Lower leg skin (tissue), 4 donors: Measurements from ENCODE around the gene KCTD6. TPM values are rescaled to one million over a fixed set of nuclear protein-coding genes. Genes with fewer than 3 reads are reported as not detected.
A peak's percentile ranks its signal among the peaks of the same experiment; 100 is the strongest.

Experiments used
- DNase-seq, 2 donors: peaks; one replicate each; pipeline ENCODE4 v3.0.0-alpha.2; 2019; ENCODE audit warnings: low spot score in 2 of 2
- H3K4me3 ChIP-seq: fragments of 200-600 bp; sonication (generic); 2 replicates; pipeline ENCODE4 v1.5.1; 2017; ENCODE audit warnings: mild to moderate bottlenecking, low read depth; ENCODE audit not compliant: poor library complexity, severe bottlenecking
- CTCF ChIP-seq, 3 donors: fragments of 450-650 bp; IDR thresholded peaks; one replicate each; pipeline ENCODE4 v1.5.1; 2016; ENCODE audit warnings: antibody characterized with exemption in 3 of 3, mild to moderate bottlenecking in 3 of 3, moderate library complexity in 2 of 3
- POLR2A ChIP-seq, 2 donors: fragments of 450-650 bp; IDR thresholded peaks; one replicate each; pipeline ENCODE4 v1.6.1; 2016 to 2017; ENCODE audit warnings: antibody characterized with exemption in 2 of 2, mild to moderate bottlenecking in 1 of 2, moderate library complexity in 1 of 2
- WGBS, 2 donors: methylation state at CpG; one replicate each; pipeline ENCODE4 v1.1.5; 2018; 5-methylcytosine and 5-hydroxymethylcytosine counted together
- intact Hi-C: fragments of 100-400 bp; cut with DNase I; formaldehyde crosslinking; loops from one replicate; pipeline ENCODE4 v1.15.0; 2023; ENCODE audit warnings: low total_unique reads
- total RNA-seq, 4 donors: library from RNA; depleted of rRNA; stranded (reverse); fragments of >200 nt; gene quantifications; one replicate each; pipeline ENCODE4 v1.1.0, GENCODE V29; 2016

Gene KCTD6
- total RNA-seq, 4 donors from 2014 or later = 9.4 to 14.8 (median 11.6) TPM

GRCh38 chr3:58471025-58471887 is 20.6 kb upstream of the KCTD6 start:
- TF ChIP-seq CTCF (IDR thresholded peaks at IDR 0.05) (no peak), POLR2A (IDR thresholded peaks at IDR 0.05) (no peak)
- 50 to 56% methylated on average over 10 of the region's 10 CpGs for WGBS, 2 donors
- intact Hi-C loops = no loop called here
- DNase-seq = peak; percentile 54 to 81
- no peak overlapping the region for H3K4me3 ChIP-seq

- intact Hi-C loops = no loop called here
- H3K4me3 ChIP-seq = no peak overlapping the region
- no peak for DNase-seq
- no peak for TF ChIP-seq POLR2A (IDR thresholded peaks at IDR 0.05)
- TF ChIP-seq CTCF (IDR thresholded peaks at IDR 0.05) = no peak
- WGBS, 2 donors = 86 to 89% methylated on average over 1 of the region's 1 CpG
These were observed 18.6 kb upstream of the KCTD6 start for GRCh38 chr3:58473275-58473674.

- WGBS, 2 donors = 85 to 90% methylated on average over 1 of the region's 1 CpG
- intact Hi-C loops = no loop called here
- DNase-seq = no peak
- H3K4me3 ChIP-seq = no peak overlapping the region
- TF ChIP-seq POLR2A (IDR thresholded peaks at IDR 0.05) = no peak
- TF ChIP-seq CTCF (IDR thresholded peaks at IDR 0.05) = no peak
These were observed 17.5 kb upstream of the KCTD6 start for GRCh38 chr3:58474348-58474911.

GRCh38 chr3:58474967-58475578 is 16.8 kb upstream of the KCTD6 start:
- intact Hi-C loops = no loop called here
- no peak for DNase-seq
- WGBS, 2 donors = 64 to 71% methylated on average over 3 of the region's 3 CpGs
- no peak for TF ChIP-seq POLR2A (IDR thresholded peaks at IDR 0.05)
- no peak for TF ChIP-seq CTCF (IDR thresholded peaks at IDR 0.05)
- H3K4me3 ChIP-seq = no peak overlapping the region

GRCh38 chr3:58478781-58479180 is 13.1 kb upstream of the KCTD6 start:
- TF ChIP-seq CTCF (IDR thresholded peaks at IDR 0.05) = no peak
- no peak for TF ChIP-seq POLR2A (IDR thresholded peaks at IDR 0.05)
- intact Hi-C loops = no loop called here
- 82 to 85% methylated on average over 2 of the region's 2 CpGs for WGBS, 2 donors
- H3K4me3 ChIP-seq = no peak overlapping the region
- DNase-seq = no peak
